Nucleus accumbens (tissue), 56 donors: ENCODE measurements around the gene NGFR.
A peak's percentile ranks its signal among the peaks of the same experiment; 100 is the strongest.

Experiments used
- DNase-seq, 56 donors: peaks; one replicate each; lab custom pipeline; 2025; lab: John Stamatoyannopoulos, UW

Gene NGFR, protein sequence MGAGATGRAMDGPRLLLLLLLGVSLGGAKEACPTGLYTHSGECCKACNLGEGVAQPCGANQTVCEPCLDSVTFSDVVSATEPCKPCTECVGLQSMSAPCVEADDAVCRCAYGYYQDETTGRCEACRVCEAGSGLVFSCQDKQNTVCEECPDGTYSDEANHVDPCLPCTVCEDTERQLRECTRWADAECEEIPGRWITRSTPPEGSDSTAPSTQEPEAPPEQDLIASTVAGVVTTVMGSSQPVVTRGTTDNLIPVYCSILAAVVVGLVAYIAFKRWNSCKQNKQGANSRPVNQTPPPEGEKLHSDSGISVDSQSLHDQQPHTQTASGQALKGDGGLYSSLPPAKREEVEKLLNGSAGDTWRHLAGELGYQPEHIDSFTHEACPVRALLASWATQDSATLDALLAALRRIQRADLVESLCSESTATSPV

DNA sequence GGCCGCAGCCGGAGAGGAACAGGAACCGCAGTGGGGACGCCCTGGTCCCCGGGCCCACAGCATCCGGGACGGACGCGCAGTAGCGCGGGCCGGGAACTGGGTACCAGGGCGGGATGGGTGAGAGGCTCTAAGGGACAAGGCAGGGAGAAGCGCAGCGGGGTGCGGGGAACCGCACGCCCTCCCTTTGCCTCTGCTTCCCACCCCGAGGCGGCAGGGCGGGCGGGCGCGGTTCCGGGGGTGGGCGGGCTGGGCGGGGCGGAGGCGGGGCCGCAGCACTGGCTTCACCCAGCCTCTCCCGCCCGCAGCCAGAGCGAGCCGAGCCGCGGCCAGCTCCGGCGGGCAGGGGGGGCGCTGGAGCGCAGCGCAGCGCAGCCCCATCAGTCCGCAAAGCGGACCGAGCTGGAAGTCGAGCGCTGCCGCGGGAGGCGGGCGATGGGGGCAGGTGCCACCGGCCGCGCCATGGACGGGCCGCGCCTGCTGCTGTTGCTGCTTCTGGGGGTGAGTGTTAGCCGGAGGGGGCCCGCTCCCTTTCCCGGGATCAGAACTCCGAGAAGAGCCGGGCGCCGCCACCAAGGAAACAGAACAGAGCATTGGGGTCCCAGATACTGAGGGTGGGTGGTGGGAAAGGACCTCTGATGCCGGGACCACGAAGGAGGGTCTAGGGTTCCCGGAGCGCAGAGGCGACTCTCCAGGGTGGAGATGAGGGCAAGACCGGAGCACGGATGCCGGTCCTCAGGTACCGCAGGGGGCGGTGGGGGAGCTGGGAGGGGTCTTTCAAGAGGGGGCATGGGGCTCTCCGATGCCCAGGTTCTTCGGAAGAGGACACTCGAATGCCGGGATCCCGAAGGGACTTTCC is at the start of gene NGFR:
Gene NGFR, plus strand, starts transcription at position 308 of the 856 bp plus-strand sequence. Its CDS starts 125 bp downstream, at position 433.
- DNase-seq = peak in 45 of 56 donors; percentile 5 to 78 (median 38)

DNA sequence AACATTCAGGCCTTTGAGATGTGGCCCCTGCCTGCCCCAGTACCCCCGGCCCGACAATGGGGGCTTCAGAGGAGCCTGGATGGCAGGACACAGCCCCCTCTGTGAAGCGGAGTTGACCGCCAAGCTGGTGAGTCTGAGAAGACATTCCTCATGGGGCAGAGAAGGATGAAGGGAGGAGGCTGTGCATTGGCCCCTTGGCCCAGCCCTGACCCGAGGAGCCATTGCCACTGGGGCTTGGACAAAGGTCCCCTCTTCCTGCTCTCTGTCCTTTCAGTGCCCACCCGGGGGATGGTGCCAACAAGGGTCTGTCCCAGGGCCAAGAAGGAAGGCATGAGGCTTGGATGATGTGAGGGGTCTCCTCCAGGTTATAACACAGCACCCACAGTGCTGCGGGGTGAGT is 49.5 kb upstream of the NGFR start:
- DNase-seq = no peak

DNA sequence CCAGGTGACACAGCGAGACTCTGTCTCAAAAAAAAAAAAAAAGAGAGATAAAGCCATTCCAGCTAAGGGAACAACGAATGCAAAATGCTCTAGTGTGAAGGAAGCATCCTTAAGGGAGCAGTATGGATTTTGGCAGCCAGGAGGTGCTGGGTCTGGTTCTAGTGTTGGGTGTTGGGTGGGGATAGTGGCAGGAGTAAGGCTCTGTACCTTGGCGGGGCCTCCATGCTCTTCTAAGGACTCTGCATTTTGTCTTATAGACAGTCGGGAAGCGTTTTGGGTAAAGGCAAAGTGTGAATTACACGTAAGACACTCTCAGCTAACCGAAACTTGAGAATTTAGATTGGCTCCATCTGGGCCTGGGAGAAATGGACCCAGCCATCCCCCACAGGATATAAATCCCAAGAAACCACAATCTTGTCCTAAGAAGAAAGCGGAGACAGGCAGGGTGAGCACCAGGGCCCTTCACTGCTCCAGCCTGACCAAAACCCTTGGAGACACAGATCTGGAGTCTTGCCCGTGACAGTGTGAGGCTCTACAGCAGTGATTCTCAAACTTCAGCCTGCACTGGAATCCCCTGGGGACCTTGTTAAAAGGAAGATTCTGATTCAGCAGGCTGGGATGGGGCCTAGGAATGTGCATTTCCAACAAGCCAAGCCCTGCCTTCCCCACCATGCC is 47.3 kb upstream of the NGFR start:
- DNase-seq = no peak

DNA sequence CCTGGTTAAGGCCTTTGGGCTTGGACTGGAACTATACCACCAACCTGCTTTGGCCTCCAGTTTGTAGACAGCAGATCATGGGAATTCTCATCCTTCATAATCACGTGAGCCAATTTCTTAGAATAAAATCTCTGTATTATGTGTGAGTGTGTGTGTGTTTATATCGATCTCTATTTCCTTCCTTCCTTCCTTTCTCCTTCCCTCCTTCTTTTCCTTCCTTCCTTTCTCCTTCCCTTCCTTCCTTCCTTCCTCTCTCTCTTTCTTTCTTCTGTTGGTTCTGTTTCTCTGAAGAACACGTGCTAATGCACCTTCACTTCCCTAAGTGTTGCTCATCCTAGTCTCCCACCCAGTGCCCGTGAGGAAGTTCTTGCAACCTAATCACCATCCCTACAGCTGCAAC is 44.9 kb upstream of the NGFR start:
- no peak for DNase-seq

DNA sequence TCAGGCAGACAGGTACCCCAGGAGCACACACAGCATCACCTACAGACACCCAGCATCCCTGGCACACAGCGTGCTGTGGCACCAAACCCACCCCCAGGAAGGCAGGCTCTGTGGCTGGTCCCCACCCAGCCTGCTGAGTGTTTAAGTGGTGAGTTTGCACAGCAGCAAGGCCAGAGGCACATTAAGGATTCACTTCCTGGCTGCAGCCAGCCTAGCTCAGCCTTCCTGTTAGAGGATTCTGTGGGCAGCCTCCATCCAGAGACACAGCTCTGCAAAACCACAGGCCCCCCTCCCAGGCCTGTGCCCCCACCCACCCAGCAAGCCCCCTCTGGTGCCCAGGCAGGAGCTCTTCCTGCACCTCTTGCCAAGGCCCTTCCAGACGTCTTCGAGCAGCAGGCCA is 44.4 kb upstream of the NGFR start:
- no peak for DNase-seq

DNA sequence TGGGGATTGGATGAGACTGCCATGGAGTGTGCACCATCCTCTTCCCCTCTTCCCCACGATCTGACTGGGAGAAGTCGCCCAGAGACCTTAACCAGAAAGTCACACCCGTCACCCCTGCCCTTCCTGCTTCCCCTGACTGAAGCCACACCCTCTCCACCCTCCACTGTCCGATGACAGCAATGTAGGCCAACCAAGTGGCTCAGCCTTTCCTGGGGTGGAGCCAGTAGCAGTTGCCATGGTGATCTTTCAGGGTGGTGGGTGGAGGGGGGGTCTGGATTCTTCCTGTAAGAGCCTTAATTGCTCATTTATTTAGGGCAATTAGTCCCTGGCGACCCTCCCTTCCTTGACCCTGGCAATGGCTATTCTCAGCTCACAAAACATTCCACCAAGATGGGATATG is 42.9 kb upstream of the NGFR start:
- no peak for DNase-seq

DNA sequence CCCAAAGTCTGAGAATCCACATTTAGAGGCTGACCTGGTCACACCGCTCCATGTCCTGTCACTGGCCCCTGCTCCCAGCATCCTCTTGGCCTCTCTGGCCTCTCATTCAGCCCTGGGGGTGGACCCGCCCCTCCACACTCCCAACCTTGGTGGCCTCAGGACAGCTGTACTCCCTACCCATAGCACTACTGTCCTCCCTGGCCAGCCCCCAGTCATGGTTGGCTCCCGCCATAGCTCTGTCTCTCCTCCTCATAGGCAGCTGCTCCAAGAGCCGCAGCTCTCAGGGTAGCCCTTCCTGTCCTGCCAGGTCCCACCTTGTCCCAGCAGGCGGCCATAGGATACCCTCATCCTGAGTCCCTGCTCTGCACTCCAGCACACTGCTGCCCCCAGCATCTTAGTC is 42.4 kb upstream of the NGFR start:
- DNase-seq = no peak

DNA sequence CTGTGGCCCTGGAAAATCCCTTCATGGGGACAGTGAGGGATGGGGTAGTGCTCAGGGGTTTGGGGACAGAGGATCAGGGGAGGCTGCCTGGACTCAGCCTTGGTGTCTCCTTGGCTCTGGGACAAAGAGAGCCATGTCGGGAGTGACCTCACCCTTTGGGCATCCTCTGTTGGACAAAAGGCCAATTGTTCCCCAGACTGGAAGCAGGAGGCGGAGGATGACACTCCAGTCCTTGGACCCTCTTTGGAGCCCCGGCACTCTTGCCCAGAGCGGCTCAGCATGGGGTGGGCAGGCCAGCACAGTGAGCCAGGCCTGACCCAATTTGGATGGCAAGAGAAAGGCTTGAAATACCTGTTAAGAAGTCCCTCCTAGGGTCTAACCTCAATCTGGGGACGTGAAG is 41.0 kb upstream of the NGFR start:
- peak in 48 of 56 donors; percentile 1 to 84 (median 51) for DNase-seq

DNA sequence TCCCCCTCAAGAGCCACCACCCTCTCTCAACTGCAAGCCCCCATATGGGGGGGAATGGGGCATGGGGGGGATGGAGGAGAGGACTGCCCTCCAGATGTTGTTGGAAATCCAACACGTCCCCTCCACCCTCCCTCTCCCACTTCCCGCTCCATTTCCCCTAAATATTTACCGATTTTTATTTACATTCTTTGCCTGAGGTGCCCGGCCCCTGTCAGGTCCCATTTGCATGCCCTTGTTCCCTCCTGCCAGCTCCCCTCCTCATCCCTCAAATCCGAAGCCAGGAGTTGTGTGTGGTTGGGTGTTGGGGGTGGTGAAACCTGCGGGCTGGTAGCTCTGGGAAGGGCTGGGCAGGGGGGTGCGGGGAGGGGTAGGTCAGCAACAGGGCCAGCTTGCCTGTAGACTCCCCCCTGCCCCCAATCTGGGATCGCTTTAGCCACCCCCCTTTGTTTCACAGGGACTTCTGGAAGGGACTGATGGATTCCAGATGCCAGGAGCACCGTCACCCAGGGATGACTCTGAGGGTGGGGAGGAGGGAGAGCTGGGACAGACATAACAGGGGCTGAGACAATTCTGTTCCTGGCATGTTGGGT is 39.7 kb upstream of the NGFR start:
- DNase-seq = no peak

DNA sequence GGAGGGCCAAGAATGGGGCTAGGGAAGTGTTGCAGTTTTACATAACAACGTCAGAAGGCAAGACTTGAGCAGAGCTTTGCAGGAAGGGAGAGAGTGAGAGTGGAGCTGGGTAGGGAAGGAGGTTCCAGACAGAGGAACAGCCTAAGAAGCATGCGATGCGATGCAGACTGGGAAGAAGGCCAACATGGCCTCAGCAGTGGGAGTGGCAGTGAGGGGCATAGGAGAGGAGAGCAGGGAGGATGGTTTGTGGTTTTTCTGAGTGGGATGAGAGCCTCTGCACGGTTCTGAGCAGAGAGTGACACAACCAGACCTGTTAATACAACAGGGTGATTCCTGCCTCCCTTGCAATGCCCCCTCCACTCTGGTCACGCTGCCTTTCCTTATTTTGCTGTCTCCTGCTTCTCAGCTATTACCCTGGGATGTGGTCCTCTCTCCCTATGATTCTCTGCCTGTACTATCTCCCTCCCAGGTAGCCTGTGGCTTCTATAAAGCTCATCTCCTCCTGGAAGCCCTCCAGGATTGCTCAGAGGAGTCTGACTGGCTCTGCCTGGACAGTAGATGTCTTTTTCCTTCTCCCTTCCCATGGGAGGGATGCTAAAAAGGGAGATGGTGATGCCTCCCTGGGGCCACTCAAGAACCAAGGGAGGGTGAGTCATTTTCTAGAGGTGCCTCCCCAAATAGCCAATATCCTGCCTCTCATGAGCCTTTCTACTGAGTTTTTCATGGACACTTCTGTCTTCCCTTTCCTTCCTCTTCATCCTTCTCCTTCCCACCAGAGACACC is 38.7 kb upstream of the NGFR start:
- peak in 1 of 56 donors; percentile 9 for DNase-seq

DNA sequence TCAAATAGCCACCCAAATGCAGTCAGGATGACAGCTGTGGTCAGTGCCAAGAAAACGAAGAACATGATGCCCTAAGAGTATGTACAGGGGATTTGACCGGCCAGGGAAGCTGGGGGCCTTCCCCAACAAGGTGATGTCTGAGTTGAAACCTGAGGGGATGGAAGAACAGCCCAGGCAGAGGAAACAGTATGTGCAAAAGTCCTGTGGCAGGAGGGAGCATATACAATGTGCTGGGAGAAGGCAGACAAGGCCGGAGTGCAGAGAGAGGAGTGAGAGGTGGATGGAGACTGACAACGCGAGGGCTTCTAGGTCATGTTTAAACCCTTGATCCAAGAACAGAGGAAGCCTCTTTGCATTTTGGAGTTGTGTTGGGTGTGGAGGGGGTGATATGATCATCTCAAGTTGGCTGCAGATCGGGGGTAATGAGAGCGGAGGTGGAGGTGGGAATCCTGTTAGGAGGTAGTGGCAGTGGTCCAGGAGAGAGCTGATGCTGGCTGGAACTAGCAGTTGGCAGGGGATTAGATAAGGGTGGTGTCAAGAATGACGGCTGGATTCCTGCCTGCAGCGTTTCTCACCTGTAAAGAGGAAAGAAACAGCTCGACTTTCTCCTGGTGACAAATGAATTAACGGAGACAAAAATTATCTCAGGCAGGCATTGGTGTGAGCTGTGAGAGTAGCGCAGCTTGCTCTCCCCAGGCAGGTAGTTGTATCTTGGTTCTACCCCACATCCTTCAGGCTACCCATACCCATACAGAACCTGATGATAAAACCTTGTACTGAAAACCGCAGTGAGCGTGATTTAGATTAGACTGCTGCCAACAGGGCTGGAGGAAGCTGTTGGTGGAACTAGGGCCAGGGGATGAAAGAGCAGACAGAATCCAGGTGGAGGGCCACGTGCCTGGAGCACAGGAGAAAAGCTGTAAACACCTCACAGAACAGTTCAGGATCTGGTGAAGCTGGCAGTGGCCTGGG is 37.2 kb upstream of the NGFR start:
- DNase-seq = no peak

DNA sequence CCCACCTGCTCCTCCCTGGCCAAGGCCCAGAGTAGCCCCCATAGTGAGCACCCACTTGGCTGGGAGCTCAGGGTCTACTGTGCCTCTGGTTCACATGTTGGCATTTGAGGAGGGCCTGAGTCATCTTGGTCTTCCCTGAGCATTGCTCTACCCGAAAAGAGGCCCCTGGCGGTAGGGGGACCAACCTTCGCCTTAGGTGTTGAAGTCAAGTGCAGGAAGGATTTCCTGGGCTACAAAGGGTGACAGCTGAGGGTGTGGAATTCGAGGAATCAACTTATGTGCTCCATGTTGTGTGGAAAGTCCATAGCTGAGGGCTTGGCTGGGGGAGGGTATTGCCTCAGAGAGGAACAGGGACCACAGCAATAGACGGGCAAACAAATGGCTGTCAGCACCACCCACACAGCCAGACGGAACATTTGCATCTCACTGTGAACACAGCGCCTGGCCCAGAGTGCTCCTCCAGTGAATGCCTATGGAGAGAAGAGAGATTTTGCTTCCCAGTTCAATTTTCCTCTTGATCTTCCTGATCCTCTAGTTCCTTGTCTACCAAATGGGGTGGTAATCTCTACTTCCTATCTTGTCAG is 35.6 kb upstream of the NGFR start:
- no peak for DNase-seq

DNA sequence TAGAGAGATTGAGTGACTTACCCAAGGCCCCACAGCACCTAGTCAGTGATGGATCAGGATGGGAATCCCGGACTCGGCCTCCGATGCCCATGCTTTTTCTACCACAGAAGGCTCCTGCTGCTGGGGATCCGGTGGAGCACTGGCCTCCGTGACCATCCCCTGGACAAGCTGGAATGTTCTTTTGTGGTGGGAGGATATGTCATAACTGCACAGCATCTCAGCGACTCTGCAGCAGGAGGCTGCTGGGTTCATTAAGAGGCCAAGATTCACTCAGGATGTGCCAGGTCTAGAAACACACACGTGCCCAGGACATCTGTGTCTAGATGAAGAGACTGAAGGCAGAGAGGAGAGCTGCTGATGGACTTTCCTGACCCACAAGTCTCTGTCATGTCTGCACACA is 34.7 kb upstream of the NGFR start:
- DNase-seq = no peak

DNA sequence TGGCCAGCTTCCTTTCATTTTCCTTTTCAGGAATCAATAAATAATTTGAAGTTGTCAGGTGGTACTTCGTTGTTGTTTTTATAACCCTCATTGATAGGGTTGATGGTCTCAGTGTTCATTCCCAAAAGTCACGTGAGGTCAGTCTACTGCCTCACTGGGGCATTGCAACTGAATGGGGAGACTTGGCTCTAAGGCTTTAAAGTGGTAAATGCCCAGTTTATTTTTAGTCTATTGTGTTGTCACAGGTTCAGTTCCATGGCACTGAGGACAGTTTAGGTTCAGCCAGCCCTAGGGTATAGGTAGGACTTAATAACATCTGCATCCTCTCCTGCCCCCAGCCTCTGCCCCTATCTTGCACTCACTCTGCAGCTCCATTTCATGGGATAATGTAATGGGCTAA is 33.5 kb upstream of the NGFR start:
- no peak for DNase-seq

DNA sequence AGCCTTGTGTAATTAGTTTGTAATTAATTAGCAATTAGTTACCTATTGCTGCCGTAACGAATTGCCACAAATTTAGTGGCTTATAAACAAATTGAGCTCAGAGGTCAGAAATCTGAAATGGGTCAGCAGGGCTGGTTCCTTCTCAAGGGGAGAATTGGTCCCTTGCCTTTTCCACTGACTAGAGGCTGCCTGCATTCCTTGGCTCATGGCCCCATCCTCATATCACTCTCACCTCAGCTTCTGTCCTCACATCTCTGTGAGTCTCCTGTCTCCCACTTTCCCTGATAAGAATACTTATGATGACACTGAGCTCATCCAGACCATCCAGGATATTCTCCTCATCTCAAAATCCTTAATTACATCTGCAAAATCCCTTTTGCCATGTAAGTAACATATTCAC is 31.0 kb upstream of the NGFR start:
- no peak for DNase-seq

DNA sequence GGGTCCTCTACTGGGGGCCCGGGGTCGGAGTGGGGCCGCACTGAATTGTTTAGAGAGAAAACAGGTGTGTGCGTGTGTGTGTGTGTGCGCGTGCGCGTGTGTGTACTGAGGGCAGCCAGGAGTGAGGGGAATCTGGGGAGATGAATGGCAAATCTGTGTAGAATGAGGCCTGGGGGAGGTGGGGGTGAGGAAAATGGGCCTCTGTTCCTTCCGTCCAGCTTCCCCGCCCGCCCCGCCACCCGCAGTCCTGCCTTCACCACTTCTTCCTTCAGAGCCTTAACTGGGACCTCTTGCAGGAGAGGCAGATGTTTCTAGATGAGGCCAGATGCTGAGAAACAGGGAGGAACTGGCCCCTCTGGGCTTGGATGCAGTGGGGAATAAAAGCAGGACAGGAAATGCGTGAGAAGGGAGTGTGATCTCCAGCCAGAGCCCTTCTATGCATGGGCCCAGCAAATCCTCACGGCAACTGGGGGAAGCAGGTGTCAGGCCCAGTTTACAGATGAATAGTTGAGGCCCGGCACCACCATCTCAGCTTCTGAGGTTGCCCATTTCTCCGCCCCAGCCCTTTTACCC is 29.7 kb upstream of the NGFR start:
- no peak for DNase-seq

DNA sequence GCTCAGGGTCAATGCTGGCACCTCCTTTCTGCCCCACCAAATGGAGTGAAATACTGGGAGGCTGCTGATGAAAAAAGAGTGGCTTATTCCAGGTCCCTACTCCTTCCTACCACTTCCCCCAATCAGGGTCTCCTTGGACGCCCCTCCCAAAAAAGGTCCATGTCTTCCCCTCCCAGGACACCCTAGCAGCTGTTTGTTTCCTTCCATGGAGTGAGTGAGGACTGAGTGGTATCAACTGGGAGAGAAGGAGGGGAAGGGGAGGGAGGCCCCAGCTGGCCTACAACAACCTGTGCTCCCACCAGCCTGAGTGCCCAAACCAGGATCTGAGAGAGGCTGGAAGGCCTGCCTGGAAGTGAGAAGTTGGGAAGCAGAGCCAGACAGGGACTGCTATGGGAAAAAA is 28.7 kb upstream of the NGFR start:
- no peak for DNase-seq

DNA sequence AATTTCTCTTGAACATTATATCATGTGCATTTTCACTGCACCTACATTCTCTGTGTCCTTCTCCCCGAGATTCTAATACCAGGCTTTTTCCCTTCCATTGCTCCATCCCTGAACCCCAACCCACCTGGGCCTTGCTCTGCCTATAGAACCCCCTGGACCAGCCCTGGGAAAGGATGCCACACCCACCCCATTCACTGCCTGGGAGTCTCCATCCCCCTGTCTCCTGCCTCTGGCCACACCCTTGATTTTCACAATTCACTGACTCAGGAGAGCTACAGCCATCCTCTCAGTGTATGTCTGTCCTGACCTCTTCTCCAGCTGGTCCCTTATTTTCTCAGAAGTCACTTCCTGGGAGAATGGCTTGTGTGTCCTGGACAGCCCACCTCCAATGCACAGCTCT is 27.9 kb upstream of the NGFR start:
- DNase-seq = no peak
